Erythroblast (primary cell): ENCODE data around the gene ZFHX3.

Experiments
- GATA1 ChIP-seq: IDR thresholded peaks from 2 replicates; pipeline ENCODE4 v1.6.1; 2011; ENCODE audit warnings: low read depth, mild to moderate bottlenecking, control low read depth, low read length, moderate library complexity
- POLR2A ChIP-seq: IDR thresholded peaks from 2 replicates; pipeline ENCODE4 v1.6.1; 2011; ENCODE audit warnings: mild to moderate bottlenecking, low read length

- TF ChIP-seq POLR2A: no peak
- no peak for TF ChIP-seq GATA1
Observed at GRCh38 chr16:72878301-72879269, 169.3 kb downstream of the ZFHX3 start.
